GM20431 (cell line): ENCODE results near the gene PRKCZ.

Source experiments
- in situ Hi-C: fragments of 300-500 bp; cut with MseI, MboI; formaldehyde crosslinking; loops from one replicate; pipeline ENCODE4 v1.15.0; 2020; ENCODE audit warnings: low sequenced_read_pairs; ENCODE audit not compliant: unreplicated experiment

PRKCZ gene

GRCh38 chr1:2172012-2172411 lies 121.8 kb downstream of the PRKCZ start:
- in situ Hi-C loops, result no loop called here

GRCh38 chr1:2172551-2173146 lies 122.4 kb downstream of the PRKCZ start:
- in situ Hi-C loops, result no loop called here

GRCh38 chr1:2173546-2174347 lies 123.5 kb downstream of the PRKCZ start:
- in situ Hi-C loops, result no loop called here

- in situ Hi-C loops, result loop anchor here (25.0 kb wide), 1 partner anchor 363 kb away; the partner anchor contains the start of genes HES5 and PANK4
Measured at GRCh38 chr1:2174348-2175054, 124.3 kb downstream of the PRKCZ start.

- in situ Hi-C loops, result loop anchor here (25.0 kb wide), 1 partner anchor 362 kb away; the partner anchor contains the start of genes HES5 and PANK4
Measured at GRCh38 chr1:2175055-2175414, 124.8 kb downstream of the PRKCZ start.

GRCh38 chr1:2175681-2176454 lies 125.7 kb downstream of the PRKCZ start:
- in situ Hi-C loops, result loop anchor here (25.0 kb wide), 1 partner anchor 361 kb away; the partner anchor contains the start of genes HES5 and PANK4

- in situ Hi-C loops, result loop anchor here (25.0 kb wide), 1 partner anchor 361 kb away; the partner anchor contains the start of genes HES5 and PANK4
Measured at GRCh38 chr1:2176615-2177014, 126.4 kb downstream of the PRKCZ start.

- in situ Hi-C loops, result loop anchor here (25.0 kb wide), 1 partner anchor 360 kb away; the partner anchor contains the start of genes HES5 and PANK4
Measured at GRCh38 chr1:2177541-2177940, 127.3 kb downstream of the PRKCZ start.

- in situ Hi-C loops, result loop anchor here (25.0 kb wide), 1 partner anchor 359 kb away; the partner anchor contains the start of genes HES5 and PANK4
Measured at GRCh38 chr1:2177946-2178538, 127.8 kb downstream of the PRKCZ start.

GRCh38 chr1:2178875-2179274 lies 128.7 kb downstream of the PRKCZ start:
- in situ Hi-C loops, result loop anchor here (25.0 kb wide), 1 partner anchor 358 kb away; the partner anchor contains the start of genes HES5 and PANK4

GRCh38 chr1:2179283-2180013 lies 129.2 kb downstream of the PRKCZ start:
- in situ Hi-C loops, result loop anchor here (25.0 kb wide), 1 partner anchor 358 kb away; the partner anchor contains the start of genes HES5 and PANK4

- in situ Hi-C loops, result loop anchor here (25.0 kb wide), 1 partner anchor 357 kb away; the partner anchor contains the start of genes HES5 and PANK4
Measured at GRCh38 chr1:2180297-2181245, 130.4 kb downstream of the PRKCZ start.

GRCh38 chr1:2181271-2181670 lies 131.1 kb downstream of the PRKCZ start:
- in situ Hi-C loops, result loop anchor here (25.0 kb wide), 1 partner anchor 356 kb away; the partner anchor contains the start of genes HES5 and PANK4

GRCh38 chr1:2181752-2182151 lies 131.5 kb downstream of the PRKCZ start:
- in situ Hi-C loops, result loop anchor here (25.0 kb wide), 1 partner anchor 356 kb away; the partner anchor contains the start of genes HES5 and PANK4

- in situ Hi-C loops, result loop anchor here (25.0 kb wide), 1 partner anchor 355 kb away; the partner anchor contains the start of genes HES5 and PANK4
Measured at GRCh38 chr1:2182376-2182775, 132.2 kb downstream of the PRKCZ start.

- in situ Hi-C loops, result loop anchor here (25.0 kb wide), 1 partner anchor 353 kb away; the partner anchor contains the start of genes HES5 and PANK4
Measured at GRCh38 chr1:2183937-2184334, 133.7 kb downstream of the PRKCZ start.

GRCh38 chr1:2184531-2184930 lies 134.3 kb downstream of the PRKCZ start:
- in situ Hi-C loops, result loop anchor here (25.0 kb wide), 1 partner anchor 353 kb away; the partner anchor contains the start of genes HES5 and PANK4
